Lower leg skin (tissue), 3 donors: ENCODE results near the gene PAQR3.

Experiments
- CTCF ChIP-seq, 3 donors: fragments of 450-650 bp; IDR thresholded peaks; one replicate each; pipeline ENCODE4 v1.5.1; 2016; ENCODE audit warnings: antibody characterized with exemption in 3 of 3, mild to moderate bottlenecking in 3 of 3, moderate library complexity in 2 of 3
- POLR2A ChIP-seq, 2 donors: fragments of 450-650 bp; IDR thresholded peaks; one replicate each; pipeline ENCODE4 v1.6.1; 2016 to 2017; ENCODE audit warnings: antibody characterized with exemption in 2 of 2, mild to moderate bottlenecking in 1 of 2, moderate library complexity in 1 of 2

DNA sequence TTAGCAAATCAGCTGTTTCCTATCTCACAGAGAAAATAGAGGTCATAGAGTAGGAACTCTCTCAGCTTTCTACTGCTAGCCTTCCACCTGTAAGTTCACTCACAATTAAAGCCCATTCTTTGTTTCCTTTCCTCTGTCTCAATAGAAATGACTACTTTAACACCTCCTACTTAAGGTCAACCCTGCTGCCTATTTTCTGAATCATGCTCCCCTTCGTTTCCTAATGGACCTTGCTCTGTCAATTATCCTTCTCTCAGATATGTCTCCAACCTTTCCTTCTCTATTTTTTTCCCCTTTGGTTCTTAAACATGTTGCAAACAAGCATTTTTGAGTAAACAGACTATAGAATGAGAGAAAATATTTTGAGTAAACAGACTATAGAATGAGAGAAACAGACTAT, 5.1 kb upstream of the PAQR3 start:
- no peak for TF ChIP-seq CTCF (IDR thresholded peaks at IDR 0.05)
- TF ChIP-seq POLR2A (IDR thresholded peaks at IDR 0.05): no peak
